Endothelial cell of umbilical vein (primary cell): Measurements from ENCODE around the gene DMXL1. TPM values are rescaled to one million over a fixed set of nuclear protein-coding genes. Genes with fewer than 3 reads are reported as not detected.

Experiments
- BruUV-seq: library from RNA; stranded (reverse); fragments of 400-500 nt; replicated peaks from 2 replicates; lab custom pipeline; 2021; lab: Mats Ljungman, UMichigan
- CTCF ChIA-PET: fragments of 300-600, 350-600 bp; sonication (Branson Sonifier 250); formaldehyde crosslinking; loops from one replicate; lab custom pipeline; 2021; ENCODE audit warnings: antibody characterized with exemption, inconsistent platforms; lab: Charles Lee
- POLR2A ChIA-PET: fragments of 300-600, 350-600 bp; sonication (Branson Sonifier 250); formaldehyde crosslinking; loops from one replicate; lab custom pipeline; 2021; ENCODE audit warnings: antibody characterized with exemption, inconsistent platforms; lab: Charles Lee
- DNase-seq: peaks from one replicate; pipeline ENCODE4 v3.0.0-alpha.2; 2011; ENCODE audit warnings: low read depth, low spot score
- FAIRE-seq: peaks from 2 replicates; lab custom pipeline; 2011; peaks lifted over from hg19 to GRCh38; lab: Jason Lieb, UNC
- H2AFZ ChIP-seq: 2 replicates; pipeline ENCODE4 v1.6.0; 2012; ENCODE audit warnings: low read depth, low read length, control low read depth, inconsistent platforms
- H3K27ac ChIP-seq: 2 replicates; pipeline ENCODE4 v1.5.1; 2011; ENCODE audit warnings: low read depth, mild to moderate bottlenecking, control low read depth, low read length, moderate library complexity; ENCODE audit not compliant: insufficient read depth
- H3K27me3 ChIP-seq, 2 experiments: 2 replicates each; pipeline versions ENCODE4 v1.6.0 to v1.6.1; 2011; ENCODE audit warnings: low read length in 2 of 2, mixed read lengths in 1 of 2; ENCODE audit not compliant: control insufficient read depth in 2 of 2, insufficient read depth in 2 of 2
- H3K36me3 ChIP-seq, 2 experiments: 2 replicates in 1 of 2; 3 replicates in 1 of 2; pipeline ENCODE4 v1.5.1; 2011; ENCODE audit warnings: low read length in 2 of 2, mild to moderate bottlenecking in 1 of 2, moderate library complexity in 1 of 2; ENCODE audit not compliant: control insufficient read depth in 2 of 2, insufficient read depth in 2 of 2; ENCODE audit errors: extremely low read depth in 1 of 2
- H3K4me1 ChIP-seq: 3 replicates; pipeline ENCODE4 v1.5.1; 2011; ENCODE audit warnings: mild to moderate bottlenecking, low read length; ENCODE audit not compliant: control insufficient read depth, insufficient read depth; ENCODE audit errors: extremely low read depth
- H3K4me2 ChIP-seq: 2 replicates; pipeline ENCODE4 v1.6.1; 2011; ENCODE audit warnings: low read length, control low read depth, mixed read lengths; ENCODE audit not compliant: insufficient read depth
- H3K4me3 ChIP-seq, 3 experiments: fragments of 200-600 bp in 1 of 3; sonication (generic), shearing (Covaris generic) in 1 of 3; replicated peaks in 1 of 3; 2 replicates each; pipeline ENCODE4 v1.5.1; 2011 to 2016; ENCODE audit warnings: control low read depth in 3 of 3, low read length in 3 of 3, mild to moderate bottlenecking in 2 of 3, inconsistent platforms in 1 of 3, low read depth in 1 of 3, moderate library complexity in 1 of 3; ENCODE audit not compliant: insufficient read depth in 1 of 3
- H3K79me2 ChIP-seq: 2 replicates; pipeline ENCODE4 v1.6.0; 2012; ENCODE audit warnings: low read length, inconsistent platforms; ENCODE audit not compliant: control insufficient read depth, insufficient read depth
- H3K9ac ChIP-seq: replicated peaks from 2 replicates; pipeline ENCODE3; 2011; ENCODE audit warnings: low read length, control low read depth; ENCODE audit not compliant: insufficient read depth; ENCODE audit errors: extremely low read depth
- H3K9me1 ChIP-seq: replicated peaks from 3 replicates; pipeline ENCODE4 v1.6.0; 2011; ENCODE audit warnings: mild to moderate bottlenecking, low read length; ENCODE audit not compliant: control insufficient read depth, insufficient read depth; ENCODE audit errors: extremely low read depth
- H3K9me3 ChIP-seq: replicated peaks from 2 replicates; pipeline ENCODE4 v1.5.1; 2012; ENCODE audit warnings: low read length, inconsistent platforms; ENCODE audit not compliant: control insufficient read depth, insufficient read depth
- H4K20me1 ChIP-seq: replicated peaks from 2 replicates; pipeline ENCODE3; 2011; ENCODE audit warnings: mild to moderate bottlenecking, low read length; ENCODE audit not compliant: control insufficient read depth, insufficient read depth; ENCODE audit errors: extremely low read depth
- EZH2 ChIP-seq: IDR thresholded peaks from 2 replicates; pipeline ENCODE4 v1.6.1; 2012; ENCODE audit warnings: borderline replicate concordance, low read depth, mild to moderate bottlenecking, moderate library complexity, low read length, inconsistent platforms; ENCODE audit not compliant: severe bottlenecking
- FOS ChIP-seq: IDR thresholded peaks from 2 replicates; pipeline ENCODE4 v1.6.1; 2011; ENCODE audit warnings: mild to moderate bottlenecking, low read length, moderate library complexity, borderline replicate concordance; ENCODE audit not compliant: insufficient read depth
- GATA2 ChIP-seq: IDR thresholded peaks from 2 replicates; pipeline ENCODE4 v1.7.0; 2011; ENCODE audit warnings: low read depth, mild to moderate bottlenecking, moderate library complexity, mixed read lengths, low read length; ENCODE audit not compliant: insufficient read length, insufficient read depth
- JUN ChIP-seq: IDR thresholded peaks from 2 replicates; pipeline ENCODE4 v1.6.1; 2011; ENCODE audit warnings: borderline replicate concordance, low read depth; ENCODE audit not compliant: insufficient read length, insufficient read depth
- MYC ChIP-seq: IDR thresholded peaks from one replicate; pipeline ENCODE4 v1.6.1; 2011; ENCODE audit warnings: mild to moderate bottlenecking, low read depth, low read length
- POLR2A ChIP-seq: IDR thresholded peaks from 2 replicates; pipeline ENCODE4 v1.6.1; 2012; ENCODE audit warnings: low read depth, mild to moderate bottlenecking, control low read depth, low read length
- POLR2AphosphoS5 ChIP-seq: IDR thresholded peaks from 2 replicates; pipeline ENCODE4 v1.6.1; 2012; ENCODE audit warnings: low read depth, mild to moderate bottlenecking, control low read depth, low read length, moderate library complexity; ENCODE audit not compliant: insufficient read depth
- dilution Hi-C: fragments of 300-500 bp; cut with MboI; formaldehyde crosslinking; loops from one replicate; pipeline ENCODE4 v1.15.0; 2019; ENCODE audit warnings: low sequenced_read_pairs; ENCODE audit not compliant: extremely low pct_ligation_motif_present
- intact Hi-C: fragments of 100-400 bp; cut with micrococcal nuclease; formaldehyde crosslinking; loops from one replicate; pipeline ENCODE4 v1.10.0; 2022
- polyA plus RNA-seq, 4 experiments: library from polyadenylated mRNA; depleted of rRNA in 3 of 4; stranded (reverse) in 3 of 4; unstranded in 1 of 4; fragments of >200 nt; gene quantifications; 2 replicates each; pipeline versions ENCODE4 v1.2.1 to v1.2.3, GENCODE V29; 2011 to 2012; ENCODE audit warnings: missing spikeins in 1 of 4
- total RNA-seq: library from RNA; stranded (reverse); gene quantifications from 2 replicates; pipeline ENCODE4 v1.2.3, GENCODE V29; 2021
- TF ChIP-seq, protein P1 (sequence below), 2 donors: IDR thresholded peaks; 1 replicate in 1 of 2; 2 replicates in 1 of 2; pipeline ENCODE4 v1.5.1; 2011; ENCODE audit warnings: low read length in 2 of 2, mild to moderate bottlenecking in 2 of 2, moderate library complexity in 2 of 2, control low read depth in 1 of 2, inconsistent platforms in 1 of 2, low read depth in 1 of 2; ENCODE audit not compliant: insufficient read depth in 1 of 2; ENCODE audit errors: extremely low read depth in 1 of 2
- TF ChIP-seq, protein P2 (sequence below): IDR thresholded peaks from 2 replicates; pipeline ENCODE4 v1.6.1; 2011; ENCODE audit not compliant: insufficient read depth, insufficient read length

Gene DMXL1
- total and polyA plus RNA-seq, 2 donors (not counting 3 experiments of a cell fraction or from before 2014, with no cell fraction given) = 5.4 to 24.7 TPM

DNA sequence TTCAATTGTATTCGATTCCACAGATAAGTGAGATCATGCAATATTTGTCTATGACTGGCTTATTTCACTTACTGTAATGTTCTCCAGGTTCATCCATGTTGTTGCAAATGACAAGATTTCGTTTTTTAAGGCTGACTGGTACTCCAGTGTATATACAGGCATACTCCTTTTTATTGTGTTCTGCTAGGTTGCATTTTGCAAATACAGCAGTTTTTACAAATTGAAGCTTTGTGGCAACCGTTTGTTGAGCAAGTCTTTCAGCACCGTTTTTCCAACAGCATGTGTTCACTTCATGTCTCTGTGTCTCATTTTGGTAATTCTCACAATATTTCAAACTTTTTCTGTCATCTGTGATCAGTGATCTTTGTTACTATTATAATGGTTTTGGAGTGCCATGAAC, 82.7 kb downstream of the DMXL1 start:
- Histone ChIP-seq H3K79me2 (no peaks in the 10 kb centered on the region), H2AFZ (no peak overlapping the region), H4K20me1 (peaks cover 2% of the 10 kb centered on the region), H3K4me3 (no peak overlapping the region), H3K4me2 (no peak overlapping the region), H3K9me3 (no peaks in the 10 kb centered on the region), H3K27me3 (no peaks in the 10 kb centered on the region), H3K9ac (no peak overlapping the region), H3K36me3 (peaks cover 0 to 4% of the 10 kb centered on the region in 2 experiments), H3K4me1 (no peaks in the 10 kb centered on the region), H3K9me1 (no peaks in the 10 kb centered on the region), H3K27ac (no peak overlapping the region)
- BruUV-seq = no TSS peak
- DNase-seq = no peak
- intact Hi-C loops = no loop called here
- POLR2A ChIA-PET = no interaction called here
- no peak for FAIRE-seq
- dilution Hi-C loops = no loop called here
- TF ChIP-seq GATA2 = no peak
- TF ChIP-seq, protein P1, sequence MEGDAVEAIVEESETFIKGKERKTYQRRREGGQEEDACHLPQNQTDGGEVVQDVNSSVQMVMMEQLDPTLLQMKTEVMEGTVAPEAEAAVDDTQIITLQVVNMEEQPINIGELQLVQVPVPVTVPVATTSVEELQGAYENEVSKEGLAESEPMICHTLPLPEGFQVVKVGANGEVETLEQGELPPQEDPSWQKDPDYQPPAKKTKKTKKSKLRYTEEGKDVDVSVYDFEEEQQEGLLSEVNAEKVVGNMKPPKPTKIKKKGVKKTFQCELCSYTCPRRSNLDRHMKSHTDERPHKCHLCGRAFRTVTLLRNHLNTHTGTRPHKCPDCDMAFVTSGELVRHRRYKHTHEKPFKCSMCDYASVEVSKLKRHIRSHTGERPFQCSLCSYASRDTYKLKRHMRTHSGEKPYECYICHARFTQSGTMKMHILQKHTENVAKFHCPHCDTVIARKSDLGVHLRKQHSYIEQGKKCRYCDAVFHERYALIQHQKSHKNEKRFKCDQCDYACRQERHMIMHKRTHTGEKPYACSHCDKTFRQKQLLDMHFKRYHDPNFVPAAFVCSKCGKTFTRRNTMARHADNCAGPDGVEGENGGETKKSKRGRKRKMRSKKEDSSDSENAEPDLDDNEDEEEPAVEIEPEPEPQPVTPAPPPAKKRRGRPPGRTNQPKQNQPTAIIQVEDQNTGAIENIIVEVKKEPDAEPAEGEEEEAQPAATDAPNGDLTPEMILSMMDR (IDR thresholded peaks at IDR 0.05; ENCODE audit: extremely low read depth in 1 of 2, insufficient read depth in 1 of 2, low read depth in 1 of 2, low read length in 2 of 2) = no peak
- TF ChIP-seq MYC = no peak
- TF ChIP-seq POLR2A = no peak
- TF ChIP-seq JUN = no peak
- TF ChIP-seq EZH2 = no peak
- TF ChIP-seq, protein P2, sequence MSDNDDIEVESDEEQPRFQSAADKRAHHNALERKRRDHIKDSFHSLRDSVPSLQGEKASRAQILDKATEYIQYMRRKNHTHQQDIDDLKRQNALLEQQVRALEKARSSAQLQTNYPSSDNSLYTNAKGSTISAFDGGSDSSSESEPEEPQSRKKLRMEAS = no peak
- no peak for TF ChIP-seq FOS
- no peak for TF ChIP-seq POLR2AphosphoS5
- CTCF ChIA-PET = no interaction called here
